SHP77 (cell line): ENCODE data around the gene CCDC34.
"Not testable (repeated sequence)": the region's sequence is repeated elsewhere in the genome, so short reads cannot be mapped to it uniquely, and the experiment has no call there.

Experiments
- DNase-seq, 2 experiments: peaks; one replicate each; lab custom pipeline; 2025; lab: John Stamatoyannopoulos, UW

CCDC34 gene

DNA sequence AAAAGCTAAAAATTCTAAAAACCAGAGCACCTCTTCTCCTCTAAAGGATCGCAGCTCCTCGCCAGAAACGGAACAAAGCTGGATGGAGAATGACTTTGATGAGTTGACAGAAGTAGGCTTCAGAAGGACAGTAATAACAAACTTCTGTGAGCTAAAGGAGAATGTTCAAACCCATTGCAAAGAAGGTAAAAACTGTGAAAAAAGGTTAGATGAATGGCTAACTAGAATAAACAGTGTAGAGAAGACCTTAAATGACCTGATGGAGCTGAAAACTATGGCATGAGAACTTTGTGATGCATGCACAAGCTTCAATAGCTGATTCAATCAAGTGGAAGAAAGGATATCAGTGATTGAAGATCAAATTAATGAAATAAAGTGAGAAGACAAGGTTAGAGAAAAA is 40.8 kb downstream of the CCDC34 start:
- not testable (repeated sequence) for DNase-seq

DNA sequence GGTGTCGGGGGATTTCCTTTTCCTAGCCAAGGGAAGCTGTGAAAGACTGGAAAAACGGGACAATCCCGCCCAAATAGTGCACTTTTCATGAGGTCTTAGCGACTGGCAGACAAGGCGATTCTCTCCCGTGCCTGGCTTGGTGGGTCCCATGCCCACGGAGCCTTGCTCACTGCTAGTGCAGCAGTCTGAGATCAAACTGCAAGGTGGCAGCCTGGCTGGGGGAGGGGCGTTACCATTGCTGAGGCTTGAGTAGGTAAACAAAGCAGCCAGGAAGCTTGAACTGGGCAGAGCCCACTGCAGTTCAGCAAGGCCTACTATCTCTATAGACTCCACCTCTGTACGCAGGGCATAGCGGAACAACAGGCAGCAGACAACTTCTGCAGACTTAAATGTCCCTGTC is 41.7 kb downstream of the CCDC34 start:
- peak in 1 of 2 experiments; percentile 8 for DNase-seq

DNA sequence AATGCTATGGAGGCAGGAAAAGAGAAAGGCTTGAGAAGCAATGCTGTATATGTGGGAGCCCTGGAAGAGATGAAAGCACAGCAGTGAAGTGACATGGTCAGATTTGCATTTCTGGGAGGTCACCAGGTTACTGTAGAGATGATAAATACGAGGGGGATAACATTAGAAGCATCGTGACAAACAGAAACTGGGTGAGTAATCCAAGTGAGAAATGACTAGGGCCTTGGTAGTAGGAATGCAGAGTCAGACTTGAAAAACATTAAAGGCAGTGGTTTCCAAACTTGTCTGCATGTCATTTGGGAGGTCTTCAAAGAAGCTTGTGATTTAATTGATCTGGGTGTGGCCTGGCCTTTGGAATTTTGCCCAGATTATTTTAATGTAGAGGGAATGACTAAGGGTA is 43.9 kb downstream of the CCDC34 start:
- no peak for DNase-seq

DNA sequence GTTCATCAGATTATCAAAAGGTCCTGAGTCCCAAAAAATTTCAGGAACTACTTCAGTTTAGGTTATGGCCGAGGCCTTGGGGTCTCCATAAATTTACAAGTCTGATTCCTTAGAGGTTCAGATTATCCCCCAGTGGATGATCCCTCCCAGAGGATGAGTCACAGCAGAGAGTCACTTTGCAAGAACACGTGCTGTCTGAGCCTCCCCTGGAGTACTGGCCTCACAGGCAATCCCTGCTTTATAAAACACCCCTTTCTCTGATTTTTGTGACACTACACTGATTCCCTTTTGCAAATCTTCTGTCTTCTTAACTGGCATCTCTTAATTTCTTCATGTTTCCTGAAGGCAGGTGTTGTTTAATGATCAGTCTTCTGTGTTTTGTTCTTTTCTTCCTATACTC is 45.3 kb downstream of the CCDC34 start:
- DNase-seq, result no peak

DNA sequence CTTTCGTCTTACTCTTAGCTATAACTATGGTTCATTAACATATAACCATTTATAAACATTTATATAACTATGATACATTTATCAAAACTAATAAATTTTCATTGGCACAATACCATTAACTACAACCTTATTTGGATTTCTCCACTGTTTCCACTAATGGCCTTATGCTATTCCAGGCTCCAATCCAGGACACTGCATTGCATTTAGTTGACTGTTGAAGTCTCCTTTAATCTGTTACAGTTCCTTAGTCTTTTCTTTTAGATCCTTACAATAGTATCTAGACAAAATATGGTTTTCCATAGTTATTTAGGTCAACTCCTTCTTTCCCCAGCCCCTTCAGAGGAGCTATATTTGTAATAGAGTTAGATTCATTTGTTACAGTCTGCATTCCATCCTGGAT is 47.2 kb downstream of the CCDC34 start:
- no peak for DNase-seq

DNA sequence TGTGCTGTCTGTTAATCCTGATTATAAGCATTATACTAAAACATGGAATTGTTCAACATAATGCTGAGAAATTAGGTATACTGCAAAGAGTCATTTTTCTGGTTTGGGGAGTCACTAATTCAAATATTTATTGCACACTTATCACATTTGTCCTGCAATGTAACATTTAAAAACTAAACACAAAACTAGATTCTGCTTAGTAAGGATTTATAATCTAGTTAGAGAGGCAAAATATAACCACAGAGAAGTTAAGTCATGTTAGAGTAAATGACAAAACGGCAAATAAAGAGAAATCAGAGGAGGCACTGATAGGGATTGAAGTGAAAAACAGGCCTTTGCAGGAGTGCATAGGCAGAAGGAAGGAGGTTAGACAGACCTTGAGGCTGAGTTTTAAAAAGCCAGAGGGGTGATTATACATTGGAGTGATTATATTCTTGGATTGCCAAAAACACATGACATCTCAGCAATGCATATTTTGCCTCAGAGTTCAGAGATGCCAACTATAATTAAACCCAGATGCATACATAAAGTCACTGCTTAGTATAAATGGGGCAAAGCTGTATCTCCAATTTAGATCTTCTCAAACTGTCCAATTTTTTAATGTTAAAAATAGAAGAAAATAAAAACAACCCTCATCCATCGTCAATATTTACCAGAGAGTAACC is 49.7 kb downstream of the CCDC34 start:
- no peak for DNase-seq

DNA sequence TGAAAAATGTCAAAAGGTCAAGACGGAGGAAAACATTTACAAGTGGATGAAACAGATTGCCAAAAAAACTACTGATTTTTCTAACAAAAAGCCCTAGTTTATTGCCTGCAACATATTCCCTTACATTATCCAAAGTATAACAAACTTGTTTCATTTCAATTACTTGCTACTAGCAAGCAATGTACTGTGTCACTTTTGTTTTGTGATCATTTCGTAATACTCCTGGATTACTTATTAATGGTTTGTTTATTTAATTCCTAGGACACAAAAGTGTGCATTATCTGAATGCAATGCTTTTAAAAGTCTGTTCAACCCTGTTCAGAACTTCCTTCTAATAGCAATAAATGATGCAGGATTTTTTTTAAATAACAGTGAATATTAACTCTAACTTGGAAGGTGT is 50.9 kb downstream of the CCDC34 start:
- DNase-seq, result no peak

DNA sequence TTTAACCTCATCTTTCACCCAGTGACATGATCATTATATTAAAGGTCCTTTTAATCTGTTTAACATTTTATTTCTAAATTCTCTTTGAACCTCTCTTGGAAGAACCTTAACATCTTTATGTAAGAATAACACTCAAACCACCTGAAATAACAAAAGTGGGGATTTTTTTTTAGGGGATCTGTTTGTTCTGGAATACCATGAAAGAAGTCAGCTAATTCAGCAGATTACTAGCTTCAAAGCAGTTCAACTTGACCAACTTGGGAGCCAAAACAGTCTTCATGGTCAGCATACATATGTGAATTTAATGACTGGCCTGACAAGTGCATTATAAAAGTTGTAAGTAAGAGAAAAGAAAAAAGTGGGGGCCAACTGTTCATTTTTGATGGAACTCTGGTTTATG is 52.3 kb downstream of the CCDC34 start:
- no peak for DNase-seq

DNA sequence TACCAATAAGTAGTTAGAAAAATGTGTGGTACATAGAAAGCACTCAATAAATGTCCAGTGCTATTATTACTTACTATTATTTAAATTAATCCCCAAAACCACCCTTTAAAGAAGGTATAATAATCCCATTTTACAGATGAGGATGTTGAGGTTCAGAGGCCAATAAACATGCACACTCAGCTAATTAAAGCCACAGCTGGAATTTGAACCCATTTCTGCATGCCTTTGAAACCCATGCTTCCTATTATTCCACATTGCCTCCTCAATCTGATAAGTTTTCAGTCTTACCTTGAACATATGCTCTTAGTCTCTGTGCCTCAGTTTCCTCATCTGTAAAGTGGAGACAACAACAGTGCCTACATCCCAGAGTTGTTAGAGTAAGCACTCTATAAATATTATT is 52.8 kb downstream of the CCDC34 start:
- no peak for DNase-seq

DNA sequence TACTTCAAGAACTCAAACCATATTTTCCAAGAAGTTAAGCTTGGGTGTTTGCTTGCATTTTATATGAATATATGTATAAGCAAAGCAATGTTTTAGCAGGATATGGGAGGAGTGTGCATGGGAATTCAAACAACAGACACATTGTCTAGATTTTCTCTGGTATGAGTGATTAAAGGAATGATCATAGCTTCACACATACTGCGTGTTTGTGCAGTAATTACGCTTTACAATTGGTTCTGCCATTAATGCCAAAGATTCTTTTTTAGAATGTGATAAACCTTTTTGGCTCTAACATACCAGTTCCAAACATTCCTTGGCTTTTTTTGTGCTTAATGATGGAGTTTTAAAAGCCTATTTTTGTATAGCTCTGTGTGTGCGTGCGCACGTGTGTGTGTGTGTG is 54.0 kb downstream of the CCDC34 start:
- no peak for DNase-seq

DNA sequence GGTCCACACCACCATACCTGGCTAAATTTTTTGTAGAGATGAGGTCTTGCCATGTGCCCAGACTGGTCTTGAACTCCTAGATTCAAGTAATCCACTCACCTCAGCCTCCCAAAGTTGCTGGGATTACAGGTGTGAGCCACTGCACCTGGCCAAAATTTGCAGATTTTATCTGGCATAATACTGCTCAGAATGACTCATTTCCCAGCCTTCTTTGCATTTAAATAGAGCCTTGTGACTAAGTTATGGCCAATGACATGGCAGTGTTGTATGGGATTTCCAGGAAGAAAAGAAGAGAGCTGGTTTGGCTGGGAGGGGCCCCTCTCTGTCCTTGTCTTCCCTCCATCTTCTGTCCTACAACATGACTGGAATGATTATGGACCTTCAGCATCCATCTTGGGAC is 55.8 kb downstream of the CCDC34 start:
- no peak for DNase-seq

DNA sequence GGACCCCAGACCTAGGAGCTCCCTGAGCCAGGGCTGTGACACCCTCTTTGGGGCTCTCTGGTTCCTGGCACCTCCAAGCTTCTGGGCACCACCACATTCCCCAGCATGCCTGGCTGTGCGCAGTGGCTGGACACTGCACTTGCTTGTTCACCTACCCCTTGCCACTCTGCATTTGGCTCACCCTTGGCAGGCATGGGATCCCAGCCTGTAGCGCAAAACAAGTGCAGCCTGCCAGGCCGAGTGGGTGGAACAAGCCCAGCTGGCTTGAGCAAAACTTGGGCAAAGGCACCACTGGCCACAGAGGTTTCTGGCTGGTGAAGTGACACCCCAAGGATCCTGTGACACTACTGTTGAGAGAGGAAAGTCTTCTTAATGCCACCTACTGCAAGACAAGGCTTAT is 57.3 kb downstream of the CCDC34 start:
- DNase-seq, result no peak

DNA sequence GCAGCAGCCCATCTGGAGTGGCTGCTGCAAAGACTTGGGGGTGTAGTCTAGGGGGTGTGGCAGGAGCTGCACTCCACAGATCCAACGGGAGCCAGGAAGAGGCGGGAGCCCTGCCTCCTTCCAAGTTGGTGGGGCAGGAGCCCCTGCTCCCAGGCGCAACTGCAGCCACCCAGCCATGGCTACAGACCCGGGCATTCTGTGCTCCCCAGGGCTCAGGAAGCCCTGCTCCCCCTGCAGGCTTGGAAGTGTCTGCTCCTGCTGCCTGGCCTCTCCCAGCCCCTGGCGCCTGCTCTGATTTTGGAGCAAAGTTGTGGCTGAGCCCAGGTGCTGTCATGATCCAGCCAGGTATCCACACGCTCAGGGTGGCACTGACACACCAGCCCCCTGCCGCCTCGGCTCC is 58.5 kb downstream of the CCDC34 start:
- DNase-seq, result no peak

DNA sequence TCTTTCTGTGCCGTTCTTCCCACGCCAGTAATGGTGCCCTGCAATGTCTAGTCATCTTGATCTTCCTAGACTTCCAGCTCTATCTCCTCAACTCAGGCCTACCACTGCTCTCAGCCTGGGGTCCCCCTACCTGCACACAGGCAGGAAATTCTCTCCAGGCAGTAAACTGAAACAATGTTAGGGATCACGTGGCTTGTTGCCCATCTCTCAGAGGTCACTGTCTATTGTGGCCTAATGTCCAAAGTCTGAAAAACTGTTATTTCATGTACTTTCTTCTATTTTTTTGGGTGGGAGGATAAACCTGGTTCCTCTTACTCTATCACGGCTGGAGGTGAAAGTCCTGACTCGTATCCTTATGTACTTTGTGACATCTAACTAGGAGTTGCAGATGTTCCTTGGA is 59.1 kb downstream of the CCDC34 start:
- no peak for DNase-seq

DNA sequence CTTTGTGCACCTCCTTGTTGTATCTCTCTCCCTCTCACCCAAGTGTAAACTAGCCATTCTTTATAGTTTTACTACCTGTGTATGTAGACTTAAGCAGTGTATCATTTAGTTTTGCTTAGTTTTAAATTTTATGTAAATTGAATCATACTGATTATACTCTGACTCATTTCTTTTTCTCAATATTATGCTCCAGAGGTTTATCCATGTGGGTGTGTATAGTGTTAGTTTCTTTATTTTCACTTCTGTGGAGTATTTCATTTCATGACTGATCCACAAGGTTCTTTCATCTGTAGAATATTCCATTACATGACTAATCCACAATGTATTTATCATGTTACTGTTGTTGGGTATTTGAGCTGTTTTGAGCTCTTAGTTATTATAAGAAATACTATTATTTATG is 62.0 kb downstream of the CCDC34 start:
- DNase-seq, result no peak

DNA sequence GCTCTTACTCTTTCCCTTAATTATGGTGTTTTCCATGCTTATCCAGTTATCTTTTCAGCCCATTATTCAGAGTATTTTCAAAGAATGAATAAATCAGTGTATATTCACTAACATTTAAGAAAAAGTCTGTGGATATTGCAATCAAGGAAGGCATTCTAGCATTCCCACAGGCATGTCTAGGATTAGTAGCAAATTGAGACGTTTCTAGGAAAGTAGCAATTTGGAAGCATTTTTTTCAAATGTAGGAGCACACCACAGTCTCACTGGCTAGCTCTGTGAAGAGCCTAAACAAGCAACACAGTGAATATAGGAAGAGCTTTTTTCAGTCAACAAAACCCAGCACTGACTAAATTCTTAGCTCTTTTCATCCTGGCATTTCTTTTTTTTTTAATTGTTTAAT is 65.4 kb downstream of the CCDC34 start:
- no peak for DNase-seq

DNA sequence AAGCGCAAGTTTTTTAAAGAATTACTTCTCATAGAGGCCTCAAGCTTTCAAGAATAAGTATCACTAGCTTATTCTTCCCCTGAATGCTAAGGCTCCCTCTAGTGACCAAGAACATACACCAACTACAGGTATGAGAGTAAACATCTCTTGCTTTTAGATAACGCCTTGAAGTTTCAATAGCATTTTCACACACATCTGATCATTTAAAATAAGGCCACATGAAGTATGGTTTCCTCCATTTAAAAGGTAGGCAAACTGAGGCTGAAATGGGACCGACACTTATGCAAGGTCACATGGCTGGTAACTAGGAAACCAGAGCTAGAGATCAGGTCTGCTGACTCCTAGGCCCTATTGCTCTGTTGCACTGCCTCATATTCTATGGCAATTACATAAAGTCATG is 66.5 kb downstream of the CCDC34 start:
- DNase-seq, result peak in 1 of 2 experiments; percentile 10

DNA sequence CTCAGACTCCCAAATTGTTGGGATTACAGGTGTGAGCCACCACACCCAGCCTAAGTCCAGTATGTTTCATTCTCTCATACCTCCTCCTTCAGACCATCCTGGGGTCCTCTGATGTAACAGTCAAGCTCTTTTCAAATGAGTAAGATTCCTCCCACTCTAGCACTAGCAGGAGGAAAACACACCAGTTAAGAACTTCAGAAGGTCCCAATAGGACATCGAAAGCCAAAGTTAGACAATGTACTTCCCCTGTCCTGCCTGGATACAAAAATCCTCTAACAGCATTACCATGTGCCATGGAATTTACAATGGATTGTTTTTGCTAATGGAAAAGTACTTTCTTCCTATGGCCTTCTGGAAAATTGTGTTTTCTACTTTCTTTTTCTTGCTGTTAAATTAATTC is 67.1 kb downstream of the CCDC34 start:
- no peak for DNase-seq

DNA sequence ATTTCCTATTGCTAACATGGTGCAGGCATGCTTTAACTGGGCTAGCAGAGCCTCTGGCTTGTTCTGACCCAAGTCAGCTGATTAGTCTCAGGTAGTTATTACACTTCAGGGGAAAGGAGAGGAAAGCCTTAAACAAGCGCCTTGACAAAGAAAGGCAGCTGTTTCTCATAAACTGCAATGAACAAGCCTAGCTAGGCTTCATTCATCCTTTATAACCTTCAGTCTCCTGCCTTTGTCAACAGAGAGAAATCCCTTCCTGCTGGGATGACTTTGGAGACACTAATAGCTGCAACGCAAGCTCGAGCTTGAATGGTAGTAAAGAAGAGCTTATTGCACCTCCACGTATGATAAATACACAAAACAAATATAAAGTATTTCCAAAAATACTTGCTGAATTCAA is 68.4 kb downstream of the CCDC34 start:
- no peak for DNase-seq

DNA sequence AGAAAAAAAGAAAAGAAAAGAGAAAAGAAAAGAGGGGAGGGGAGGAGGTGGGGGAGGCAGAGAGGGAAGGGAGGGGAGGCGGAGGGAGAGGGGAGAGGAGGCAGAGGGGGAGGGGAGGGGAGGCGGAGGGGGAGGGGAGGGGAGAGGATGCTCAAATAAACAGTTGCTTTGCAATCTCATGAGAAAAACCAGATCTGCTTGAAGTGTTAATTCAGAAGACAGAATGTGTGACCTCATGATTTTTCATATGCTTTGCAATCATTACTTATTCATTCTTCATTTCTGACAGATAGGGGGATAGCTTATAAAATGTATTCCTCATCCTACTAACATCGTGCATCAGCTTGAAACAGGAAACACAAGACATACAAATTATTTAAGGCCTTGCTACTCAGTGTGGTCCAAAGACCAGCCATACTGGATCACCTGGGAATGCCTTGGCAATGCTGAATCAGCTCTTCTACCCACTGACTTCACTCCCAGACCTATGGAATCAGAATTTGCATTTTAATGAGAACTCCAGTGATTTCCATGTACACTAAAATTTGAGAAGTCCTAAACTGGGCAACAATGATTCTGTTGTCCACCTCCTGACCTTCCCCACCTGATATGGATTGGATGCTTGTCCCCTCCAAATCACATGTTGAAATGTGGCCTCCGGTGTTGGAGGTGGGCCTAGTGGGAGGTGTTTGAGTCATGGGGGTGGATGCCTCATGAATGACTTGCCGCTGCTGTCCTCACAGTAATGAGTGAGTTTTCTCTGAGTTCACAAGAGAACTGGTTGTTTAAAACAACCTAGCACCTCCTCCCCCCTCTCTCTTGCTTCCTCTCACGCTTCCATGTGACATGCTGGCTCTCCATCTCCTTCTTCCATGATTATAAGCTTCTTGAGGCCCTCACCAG is 69.2 kb downstream of the CCDC34 start:
- DNase-seq, result no peak

DNA sequence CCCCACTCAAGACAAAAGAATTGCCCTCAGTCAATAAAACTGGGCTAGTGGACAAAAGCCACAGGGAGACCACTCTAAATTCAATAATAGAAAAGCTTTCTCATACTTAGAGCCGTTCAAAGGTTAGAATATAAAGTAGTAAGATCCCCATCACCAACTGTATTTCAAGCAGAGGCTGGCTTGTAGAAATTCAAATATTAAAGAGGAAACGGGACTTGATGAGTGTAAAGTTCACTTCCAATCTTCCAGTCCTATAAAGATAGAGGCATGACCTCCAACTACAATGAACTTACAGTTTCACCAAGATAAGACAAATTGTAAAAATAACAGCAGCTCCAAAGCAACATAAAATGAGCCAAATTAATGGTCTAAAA is 70.4 kb downstream of the CCDC34 start:
- DNase-seq, result no peak

DNA sequence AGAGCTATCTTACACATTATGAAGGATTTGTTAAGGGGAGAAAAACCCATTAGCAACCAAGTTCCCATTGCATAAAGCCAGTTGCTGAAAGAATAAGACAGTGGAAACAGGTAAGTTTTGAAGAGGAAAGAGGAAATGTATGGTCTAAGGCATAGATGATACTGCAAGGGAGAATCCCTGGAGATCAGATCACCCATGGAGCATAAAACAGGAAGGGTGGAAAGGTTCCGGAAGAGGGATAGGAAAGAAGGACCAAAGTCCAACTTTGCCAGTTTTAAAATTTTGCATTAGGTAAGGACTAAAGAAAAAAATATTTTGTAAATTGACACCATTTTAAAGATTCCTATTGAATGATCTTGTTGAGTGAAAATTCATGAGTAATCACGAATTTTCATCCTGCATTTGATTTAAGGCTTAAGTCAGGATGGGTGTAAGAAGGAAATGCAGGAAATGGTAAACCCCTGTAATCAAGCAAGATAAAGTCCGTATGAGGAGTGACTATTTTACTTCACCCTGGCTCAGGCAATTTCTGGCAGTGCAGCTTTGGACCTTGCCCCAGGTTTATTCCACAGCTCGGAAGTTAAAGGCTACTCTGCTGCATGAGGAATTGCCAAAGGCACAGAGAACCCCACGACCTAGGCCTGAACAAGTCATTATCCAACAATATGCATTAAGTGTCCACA is 70.9 kb downstream of the CCDC34 start:
- DNase-seq, result no peak

DNA sequence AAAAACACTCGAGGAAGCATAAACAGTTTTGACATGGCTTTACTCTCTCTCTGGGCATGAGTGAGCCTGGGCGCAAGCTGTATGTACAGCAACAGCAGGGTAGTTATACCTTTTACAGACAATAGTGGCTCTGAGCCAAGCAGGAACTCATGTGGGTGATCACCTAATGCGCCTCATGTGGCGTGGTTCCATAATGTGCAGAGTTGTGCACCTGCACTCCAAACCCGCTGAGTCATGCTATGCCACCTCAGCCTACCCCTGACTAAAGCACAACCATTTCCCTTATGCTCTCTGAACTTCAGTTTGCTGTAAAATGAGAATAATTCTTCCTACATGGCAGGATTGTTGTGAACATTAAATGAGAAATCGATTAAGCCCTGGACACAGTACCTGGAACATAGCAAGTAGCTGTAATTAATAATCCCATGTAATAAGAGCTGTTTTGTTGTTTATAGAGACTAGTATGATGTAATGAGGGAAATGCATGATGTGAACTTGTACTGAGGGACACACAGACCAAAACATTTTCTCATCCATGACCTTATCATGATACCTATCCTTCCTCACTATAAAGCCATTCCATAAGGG is 71.6 kb downstream of the CCDC34 start:
- no peak for DNase-seq
